SW480 (cell line): ENCODE measurements around the gene BPTF.
A peak's percentile ranks its signal among the peaks of the same experiment; 100 is the strongest.
"Not testable (repeated sequence)": the region's sequence is repeated elsewhere in the genome, so short reads cannot be mapped to it uniquely, and the experiment has no call there.

ENCODE experiments used
- DNase-seq: peaks from one replicate; pipeline ENCODE4 v3.0.0-alpha.2; 2016; ENCODE audit warnings: low spot score

BPTF gene

GRCh38 chr17:68015081-68015723 is 189.9 kb downstream of the BPTF start:
- DNase-seq: no peak

GRCh38 chr17:68016838-68017237 is 191.5 kb downstream of the BPTF start:
- DNase-seq: no peak

DNA sequence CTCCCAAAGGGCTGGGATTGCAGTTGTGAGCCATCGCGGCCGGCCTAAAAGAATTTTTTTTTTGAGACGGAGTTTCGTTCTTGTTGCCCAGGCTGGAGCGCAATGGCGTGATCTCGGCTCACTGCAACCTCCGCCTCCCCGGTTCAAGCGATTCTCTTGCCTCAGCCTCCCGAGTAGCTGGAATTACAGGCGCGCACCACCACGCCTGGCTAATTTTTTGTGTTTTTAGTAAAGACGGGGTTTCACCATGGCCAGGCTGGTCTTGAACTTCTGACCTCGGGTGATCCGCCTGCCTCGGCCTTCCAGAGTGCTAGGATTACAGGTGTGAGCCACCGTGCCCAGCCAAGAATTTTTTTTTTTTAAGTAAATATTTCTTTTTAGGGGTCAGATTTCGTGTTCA is 193.2 kb downstream of the BPTF start:
- not testable (repeated sequence) for DNase-seq

DNA sequence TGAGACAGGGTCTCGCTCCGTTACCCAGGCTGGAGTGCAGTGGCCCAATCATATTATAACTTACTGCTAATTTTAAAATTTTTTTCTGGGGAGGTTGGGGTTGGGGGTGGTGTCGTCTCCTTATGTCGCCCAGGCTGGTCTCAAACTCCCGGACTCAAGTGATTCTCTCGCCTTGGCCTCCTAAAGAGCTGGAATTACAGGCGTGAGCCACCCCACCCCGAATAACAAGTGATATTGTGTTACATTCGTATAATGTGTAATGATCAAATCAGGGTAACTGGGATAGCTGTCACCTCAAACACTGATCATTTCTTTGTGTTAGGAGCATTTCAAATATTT is 194.0 kb downstream of the BPTF start:
- no peak for DNase-seq

- peak; percentile 91 for DNase-seq
Observed at GRCh38 chr17:68019675-68020408, 194.5 kb downstream of the BPTF start.

DNA sequence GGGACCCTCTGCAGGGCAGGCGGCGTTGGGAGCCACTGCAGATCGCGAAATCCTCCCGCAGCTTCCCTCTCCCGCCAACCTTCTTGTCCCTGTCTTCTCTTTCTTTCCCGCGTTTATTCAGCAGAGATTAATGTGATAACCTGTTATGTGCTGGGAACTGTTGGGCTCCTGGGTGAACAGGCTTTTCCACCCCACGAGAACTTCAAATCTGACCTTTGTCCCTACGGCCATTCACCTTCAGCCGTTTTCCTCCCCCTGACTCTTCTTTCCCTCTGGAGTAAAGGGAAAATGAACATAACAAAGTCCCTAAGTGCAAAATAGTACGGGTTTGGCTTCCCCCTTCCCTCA is 195.1 kb downstream of the BPTF start:
- DNase-seq: no peak

DNA sequence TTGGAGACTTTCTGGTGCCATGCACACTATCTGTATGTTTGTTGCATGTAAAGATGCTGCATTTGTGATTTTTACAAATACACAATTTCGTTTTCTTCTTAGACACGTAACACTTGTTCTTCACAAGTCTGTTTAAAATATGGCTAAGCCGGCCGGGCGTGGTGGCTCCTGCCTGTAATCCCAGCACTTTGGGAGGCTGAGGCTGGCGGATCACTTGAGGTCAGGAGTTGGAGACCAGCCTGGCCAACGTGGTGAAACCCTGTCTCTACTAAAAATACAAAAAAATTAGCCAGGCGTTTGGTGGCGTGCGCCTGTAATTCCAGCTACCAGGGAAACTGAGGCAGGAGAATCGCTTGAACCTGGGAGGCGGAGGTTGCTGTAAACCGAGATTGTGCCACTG is 195.5 kb downstream of the BPTF start:
- DNase-seq: not testable (repeated sequence)

DNA sequence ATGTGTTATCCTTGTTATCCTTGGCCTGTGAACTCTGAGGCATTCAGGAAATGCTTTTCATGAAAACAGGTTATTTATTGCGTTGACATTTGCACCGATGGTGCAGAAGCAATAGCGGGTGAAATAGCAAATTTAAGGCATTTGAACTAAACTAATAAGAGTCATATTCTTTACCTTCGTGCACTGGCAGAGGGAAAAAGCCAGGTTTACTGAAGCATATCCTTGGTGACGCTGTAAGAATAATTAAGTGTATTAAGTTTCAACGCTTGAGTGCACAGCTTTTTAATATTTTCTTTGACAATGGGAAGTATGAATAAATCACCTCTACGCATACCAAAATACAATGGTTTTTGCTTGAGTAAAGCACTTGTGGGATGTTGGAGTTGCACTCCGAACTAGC is 196.7 kb downstream of the BPTF start:
- no peak for DNase-seq

GRCh38 chr17:68022547-68022946 is 197.2 kb downstream of the BPTF start:
- DNase-seq: not testable (repeated sequence)

DNA sequence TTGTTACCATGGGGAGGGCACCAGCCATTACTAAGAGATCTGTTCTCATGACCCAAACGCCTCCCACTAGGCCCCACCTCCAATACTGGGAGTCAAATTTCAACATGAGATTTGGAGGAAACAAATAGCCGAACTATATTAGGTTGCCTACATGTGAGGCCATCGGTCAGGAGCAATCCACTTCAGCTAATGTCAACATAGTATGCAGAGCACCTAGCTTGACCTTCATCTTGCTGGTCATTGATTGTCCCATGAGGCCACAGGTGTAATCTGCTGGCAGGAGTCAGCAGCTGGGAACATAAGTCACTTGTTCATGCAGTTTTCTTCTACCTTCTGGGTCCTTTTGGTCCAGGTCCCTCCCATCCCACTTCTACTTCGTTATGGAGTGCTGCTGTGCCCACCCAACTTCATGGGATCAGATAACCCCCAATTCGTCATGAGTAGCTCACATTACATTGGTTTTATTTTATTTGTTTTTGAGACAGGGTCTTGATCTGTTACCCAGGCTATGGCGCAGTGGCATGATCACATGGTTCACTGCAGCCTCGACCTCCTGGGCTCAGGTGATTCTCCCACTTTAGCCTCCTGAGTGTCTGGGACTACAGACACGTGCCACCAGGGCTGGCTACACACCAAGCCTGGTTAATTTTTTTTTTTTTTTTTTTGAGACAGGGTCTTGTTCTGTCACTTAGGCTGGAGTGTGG is 204.4 kb downstream of the BPTF start:
- no peak for DNase-seq
